COLO668 (cell line): ENCODE data around the gene AKT1.

ENCODE experiments used
- DNase-seq: peaks from one replicate; lab custom pipeline; 2025; ENCODE audit not compliant: unreplicated experiment; lab: John Stamatoyannopoulos, UW

Gene AKT1

GRCh38 chr14:104773505-104774452, 21.8 kb downstream of the AKT1 start:
- DNase-seq: no peak

- no peak for DNase-seq
Observed at GRCh38 chr14:104772707-104773504, 22.6 kb downstream of the AKT1 start.

GRCh38 chr14:104771918-104772706, 23.4 kb downstream of the AKT1 start:
- DNase-seq: no peak

- DNase-seq: no peak
Observed at GRCh38 chr14:104771374-104771773, 24.2 kb downstream of the AKT1 start.

GRCh38 chr14:104770851-104771272, 24.7 kb downstream of the AKT1 start:
- peak; percentile 26 for DNase-seq

GRCh38 chr14:104770072-104770579, 25.4 kb downstream of the AKT1 start:
- DNase-seq: no peak

GRCh38 chr14:104769324-104770071, 26.1 kb downstream of the AKT1 start:
- DNase-seq: no peak

GRCh38 chr14:104768437-104769323, 26.9 kb downstream of the AKT1 start:
- DNase-seq: peak; percentile 86

GRCh38 chr14:104767634-104767918, 28.0 kb downstream of the AKT1 start:
- DNase-seq: no peak

GRCh38 chr14:104766863-104767633, 28.5 kb downstream of the AKT1 start:
- no peak for DNase-seq

- no peak for DNase-seq
Observed at GRCh38 chr14:104766256-104766862, 29.2 kb downstream of the AKT1 start.

GRCh38 chr14:104765517-104765916, 30.0 kb downstream of the AKT1 start:
- DNase-seq: no peak

- no peak for DNase-seq
Observed at GRCh38 chr14:104758981-104759969, 36.3 kb downstream of the AKT1 start.

- no peak for DNase-seq
Observed at GRCh38 chr14:104757681-104758392, 37.7 kb downstream of the AKT1 start.

GRCh38 chr14:104757238-104757585, 38.3 kb downstream of the AKT1 start:
- no peak for DNase-seq

- DNase-seq: no peak
Observed at GRCh38 chr14:104756477-104757237, 38.9 kb downstream of the AKT1 start.
